Measurements from ENCODE around the gene TUBG2.
A peak's percentile ranks its signal among the peaks of the same experiment; 100 is the strongest.
"Not testable (repeated sequence)": the region's sequence is repeated elsewhere in the genome, so short reads cannot be mapped to it uniquely, and the experiment has no call there.

Gene TUBG2

GRCh38 chr17:42657824-42658588 is 1.1 kb upstream of the TUBG2 start:
- H3K9ac ChIP-seq (ENCODE audit: low read depth, low read length), result no peak overlapping the region
- no peaks in the 10 kb centered on the region for H3K9me3 ChIP-seq (ENCODE audit: control insufficient read depth, insufficient read depth, low read length)
- H3K4me1 ChIP-seq (ENCODE audit: control insufficient read depth, insufficient read depth, low read length), result peaks cover 10% of the 10 kb centered on the region
- no peak overlapping the region for H3K4me3 ChIP-seq (ENCODE audit: low read depth, low read length)
- H3K27me3 ChIP-seq (ENCODE audit: control insufficient read depth, insufficient read depth, low read length), result no peaks in the 10 kb centered on the region
- no peak overlapping the region for H3K27ac ChIP-seq (ENCODE audit: low read depth, low read length)
- H3K36me3 ChIP-seq (ENCODE audit: control insufficient read depth, insufficient read depth, low read length), result peaks cover 22% of the 10 kb centered on the region

DNA sequence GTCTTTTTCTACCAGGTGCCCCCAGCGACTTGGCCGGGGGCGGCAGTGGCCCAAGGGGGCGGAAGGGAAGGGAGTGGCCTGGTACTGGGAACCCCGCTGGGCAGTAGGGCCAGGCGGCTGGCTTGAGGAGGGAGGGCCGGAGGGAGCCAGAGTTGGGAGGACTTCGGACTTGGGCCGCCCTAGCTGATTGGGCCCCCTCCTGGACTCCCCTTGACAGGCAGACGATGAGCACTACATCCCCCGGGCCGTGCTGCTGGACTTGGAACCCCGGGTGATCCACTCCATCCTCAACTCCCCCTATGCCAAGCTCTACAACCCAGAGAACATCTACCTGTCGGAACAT is 819 bp downstream of the TUBG2 start:
- peak overlapping the region; percentile 71 for H3K4me3 ChIP-seq (ENCODE audit: low read depth, low read length)
- not testable (repeated sequence) for H3K4me1 ChIP-seq (ENCODE audit: control insufficient read depth, insufficient read depth, low read length); H3K27ac ChIP-seq (ENCODE audit: low read depth, low read length); H3K27me3 ChIP-seq (ENCODE audit: control insufficient read depth, insufficient read depth, low read length); H3K9ac ChIP-seq (ENCODE audit: low read depth, low read length); H3K9me3 ChIP-seq (ENCODE audit: control insufficient read depth, insufficient read depth, low read length)
- H3K36me3 ChIP-seq (ENCODE audit: control insufficient read depth, insufficient read depth, low read length), result peaks cover 33% of the 10 kb centered on the region

DNA sequence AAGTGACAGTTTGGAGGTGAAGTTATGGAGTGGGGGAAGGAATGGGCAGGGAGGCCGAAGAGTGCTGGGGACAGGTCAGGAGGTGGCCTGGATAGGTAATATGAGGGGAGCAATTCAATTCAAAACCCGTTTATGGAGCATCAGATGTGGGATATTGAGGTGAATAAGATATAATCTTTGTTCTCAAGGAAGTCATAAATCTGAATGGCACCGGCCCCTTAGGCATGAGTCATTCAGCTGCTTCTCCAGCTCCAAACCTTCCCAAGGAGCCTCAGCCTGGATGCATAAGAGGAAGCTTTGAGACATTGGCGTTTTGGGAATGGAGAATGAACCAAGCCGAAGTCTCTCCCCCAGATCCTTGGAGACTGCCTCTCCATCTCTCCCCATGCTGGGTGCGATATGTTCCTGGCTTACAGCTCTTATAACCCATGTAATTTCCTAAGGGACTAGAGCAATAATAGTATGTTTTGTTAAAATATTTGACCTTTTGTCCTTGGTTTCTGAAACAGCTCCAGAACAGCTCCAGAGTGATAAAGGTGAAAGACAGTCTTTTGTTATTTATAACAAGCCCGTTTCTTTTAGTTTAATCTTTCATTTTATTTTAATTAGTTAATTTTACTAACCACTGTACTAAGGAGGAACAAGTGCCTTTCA is 1.7 kb downstream of the TUBG2 start:
- peaks cover 39% of the 10 kb centered on the region for H3K36me3 ChIP-seq (ENCODE audit: control insufficient read depth, insufficient read depth, low read length)
- H3K9ac ChIP-seq (ENCODE audit: low read depth, low read length), result no peak overlapping the region
- H3K4me1 ChIP-seq (ENCODE audit: control insufficient read depth, insufficient read depth, low read length), result peaks cover 6% of the 10 kb centered on the region
- no peak overlapping the region for H3K27ac ChIP-seq (ENCODE audit: low read depth, low read length)
- no peak overlapping the region for H3K4me3 ChIP-seq (ENCODE audit: low read depth, low read length)
- H3K27me3 ChIP-seq (ENCODE audit: control insufficient read depth, insufficient read depth, low read length), result no peaks in the 10 kb centered on the region
- no peaks in the 10 kb centered on the region for H3K9me3 ChIP-seq (ENCODE audit: control insufficient read depth, insufficient read depth, low read length)

DNA sequence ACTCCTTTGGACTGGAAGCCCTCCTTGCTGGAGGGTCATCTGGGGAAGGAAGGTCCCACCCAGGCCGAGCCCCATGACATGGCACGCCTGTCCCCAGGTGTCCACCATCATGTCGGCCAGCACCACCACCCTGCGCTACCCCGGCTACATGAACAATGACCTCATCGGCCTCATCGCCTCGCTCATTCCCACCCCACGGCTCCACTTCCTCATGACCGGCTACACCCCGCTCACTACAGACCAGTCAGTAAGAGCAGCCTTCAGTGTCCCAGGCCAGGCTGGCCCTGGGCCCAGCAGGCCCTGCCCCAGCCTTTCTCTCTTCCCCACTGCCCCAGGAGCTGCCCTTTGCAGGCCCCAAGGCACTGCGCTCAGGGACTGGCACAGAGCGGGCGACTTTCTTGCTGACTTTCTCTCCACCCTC is 6.5 kb downstream of the TUBG2 start:
- peaks cover 71% of the 10 kb centered on the region for H3K36me3 ChIP-seq (ENCODE audit: control insufficient read depth, insufficient read depth, low read length)

DNA sequence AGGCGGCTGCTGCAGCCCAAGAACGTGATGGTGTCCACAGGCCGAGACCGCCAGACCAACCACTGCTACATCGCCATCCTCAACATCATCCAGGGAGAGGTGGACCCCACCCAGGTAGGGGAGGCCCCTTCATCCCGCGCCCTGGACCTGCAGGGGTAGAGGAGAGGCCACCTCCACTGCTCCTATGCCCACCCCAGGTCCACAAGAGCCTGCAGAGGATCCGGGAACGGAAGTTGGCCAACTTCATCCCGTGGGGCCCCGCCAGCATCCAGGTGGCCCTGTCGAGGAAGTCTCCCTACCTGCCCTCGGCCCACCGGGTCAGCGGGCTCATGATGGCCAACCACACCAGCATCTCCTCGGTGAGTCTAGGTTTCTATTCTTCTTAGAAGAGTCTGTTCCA is 7.0 kb downstream of the TUBG2 start:
- not testable (repeated sequence) for H3K4me1 ChIP-seq (ENCODE audit: control insufficient read depth, insufficient read depth, low read length); H3K9ac ChIP-seq (ENCODE audit: low read depth, low read length); H3K27me3 ChIP-seq (ENCODE audit: control insufficient read depth, insufficient read depth, low read length); H3K27ac ChIP-seq (ENCODE audit: low read depth, low read length); H3K9me3 ChIP-seq (ENCODE audit: control insufficient read depth, insufficient read depth, low read length); H3K4me3 ChIP-seq (ENCODE audit: low read depth, low read length)
- H3K36me3 ChIP-seq (ENCODE audit: control insufficient read depth, insufficient read depth, low read length), result peaks cover 66% of the 10 kb centered on the region

More for the DNA sequence above, 6.5 kb downstream of the TUBG2 start:
- Histone ChIP-seq H3K4me3 (ENCODE audit: low read depth, low read length) (no peak overlapping the region), H3K27ac (ENCODE audit: low read depth, low read length) (no peak overlapping the region), H3K4me1 (ENCODE audit: control insufficient read depth, insufficient read depth, low read length) (peaks cover 6% of the 10 kb centered on the region), H3K27me3 (ENCODE audit: control insufficient read depth, insufficient read depth, low read length) (no peaks in the 10 kb centered on the region), H3K9me3 (ENCODE audit: control insufficient read depth, insufficient read depth, low read length) (no peaks in the 10 kb centered on the region), H3K9ac (ENCODE audit: low read depth, low read length) (no peak overlapping the region)

- no peak overlapping the region for H3K27ac ChIP-seq (ENCODE audit: low read depth, low read length)
- peaks cover 55% of the 10 kb centered on the region for H3K36me3 ChIP-seq (ENCODE audit: control insufficient read depth, insufficient read depth, low read length)
Measured at GRCh38 chr17:42667088-42667951, 8.2 kb downstream of the TUBG2 start.

GRCh38 chr17:42669705-42669976 is 10.6 kb downstream of the TUBG2 start:
- peak overlapping the region; percentile 59 for H3K27ac ChIP-seq (ENCODE audit: low read depth, low read length)
- H3K9me3 ChIP-seq (ENCODE audit: control insufficient read depth, insufficient read depth, low read length), result no peaks in the 10 kb centered on the region
- peak overlapping the region; percentile 52 for H3K4me3 ChIP-seq (ENCODE audit: low read depth, low read length)
- peaks cover 38% of the 10 kb centered on the region for H3K27me3 ChIP-seq (ENCODE audit: control insufficient read depth, insufficient read depth, low read length)
- peaks cover 41% of the 10 kb centered on the region for H3K36me3 ChIP-seq (ENCODE audit: control insufficient read depth, insufficient read depth, low read length)
- 0 out of 2 replicates have a peak overlapping the region, but pooled peaks have one; percentile 10 for H3K9ac ChIP-seq (ENCODE audit: low read depth, low read length)
- H3K4me1 ChIP-seq (ENCODE audit: control insufficient read depth, insufficient read depth, low read length), result peaks cover 38% of the 10 kb centered on the region

More at GRCh38 chr17:42667088-42667951, 8.2 kb downstream of the TUBG2 start:
- Histone ChIP-seq H3K4me3 (ENCODE audit: low read depth, low read length) (no peak overlapping the region), H3K4me1 (ENCODE audit: control insufficient read depth, insufficient read depth, low read length) (peaks cover 18% of the 10 kb centered on the region), H3K9ac (ENCODE audit: low read depth, low read length) (no peak overlapping the region), H3K9me3 (ENCODE audit: control insufficient read depth, insufficient read depth, low read length) (no peaks in the 10 kb centered on the region), H3K27me3 (ENCODE audit: control insufficient read depth, insufficient read depth, low read length) (peaks cover 17% of the 10 kb centered on the region)

DNA sequence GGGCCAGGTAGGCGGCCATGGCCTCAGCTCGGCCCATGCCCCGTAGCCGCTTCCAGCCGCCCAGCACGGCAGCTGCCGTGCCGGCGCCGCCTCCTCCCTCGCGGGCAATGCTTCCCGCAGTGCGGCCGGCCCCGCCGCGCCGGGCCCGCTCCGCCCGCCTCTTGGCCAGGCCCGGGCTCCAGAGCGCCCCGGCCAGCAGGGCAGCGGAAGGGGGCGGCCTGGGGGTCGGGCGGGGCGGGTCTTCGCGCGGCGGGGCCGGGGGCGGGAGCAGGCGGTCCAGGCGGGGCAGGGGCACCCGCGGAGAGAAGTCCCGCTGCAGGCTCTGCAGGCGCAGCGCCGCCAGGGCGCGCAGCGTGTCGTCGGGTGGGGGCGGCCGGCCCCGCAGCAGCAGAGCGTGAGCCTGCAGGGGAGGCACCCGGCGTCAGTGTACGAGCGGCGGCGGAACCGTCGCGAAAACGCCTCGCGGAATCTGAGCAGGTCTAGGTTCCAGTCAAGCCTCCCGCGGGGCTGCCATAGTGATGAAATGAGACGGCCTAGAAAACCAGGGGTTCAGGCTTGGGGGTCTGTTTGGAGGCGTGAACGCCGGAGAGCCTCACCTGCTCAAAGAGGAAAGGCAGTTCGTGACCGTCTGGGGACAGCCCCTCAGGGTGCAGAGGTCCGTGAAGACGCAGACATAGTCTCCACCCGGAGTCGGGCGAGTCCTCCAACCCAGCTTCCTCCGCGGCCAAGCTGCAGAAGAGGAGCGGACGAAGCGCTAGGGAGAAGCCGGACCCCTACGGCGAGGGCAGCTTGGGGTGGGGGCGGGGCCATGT is 11.1 kb downstream of the TUBG2 start:
- H3K27ac ChIP-seq (ENCODE audit: low read depth, low read length), result peak overlapping the region; percentile 66
- peaks cover 42% of the 10 kb centered on the region for H3K4me1 ChIP-seq (ENCODE audit: control insufficient read depth, insufficient read depth, low read length)
- H3K9ac ChIP-seq (ENCODE audit: low read depth, low read length), result 0 out of 2 replicates have a peak overlapping the region, but pooled peaks have one; percentile 10
- H3K36me3 ChIP-seq (ENCODE audit: control insufficient read depth, insufficient read depth, low read length), result peaks cover 41% of the 10 kb centered on the region
- no peaks in the 10 kb centered on the region for H3K9me3 ChIP-seq (ENCODE audit: control insufficient read depth, insufficient read depth, low read length)
- peaks cover 42% of the 10 kb centered on the region for H3K27me3 ChIP-seq (ENCODE audit: control insufficient read depth, insufficient read depth, low read length)
- H3K4me3 ChIP-seq (ENCODE audit: low read depth, low read length), result peak overlapping the region; percentile 62

- Histone ChIP-seq H3K27me3 (ENCODE audit: control insufficient read depth, insufficient read depth, low read length) (peaks cover 50% of the 10 kb centered on the region), H3K27ac (ENCODE audit: low read depth, low read length) (no peak overlapping the region), H3K9ac (ENCODE audit: low read depth, low read length) (no peak overlapping the region), H3K4me1 (ENCODE audit: control insufficient read depth, insufficient read depth, low read length) (peaks cover 43% of the 10 kb centered on the region), H3K9me3 (ENCODE audit: control insufficient read depth, insufficient read depth, low read length) (no peaks in the 10 kb centered on the region), H3K4me3 (ENCODE audit: low read depth, low read length) (peak overlapping the region; percentile 62), H3K36me3 (ENCODE audit: control insufficient read depth, insufficient read depth, low read length) (peaks cover 33% of the 10 kb centered on the region)
Measured at GRCh38 chr17:42670789-42671657, 11.9 kb downstream of the TUBG2 start.

GRCh38 chr17:42672038-42672437 is 13.0 kb downstream of the TUBG2 start:
- H3K9ac ChIP-seq (ENCODE audit: low read depth, low read length), result no peak overlapping the region
- H3K27me3 ChIP-seq (ENCODE audit: control insufficient read depth, insufficient read depth, low read length), result peaks cover 52% of the 10 kb centered on the region
- peak overlapping the region; percentile 62 for H3K4me3 ChIP-seq (ENCODE audit: low read depth, low read length)
- H3K4me1 ChIP-seq (ENCODE audit: control insufficient read depth, insufficient read depth, low read length), result peaks cover 43% of the 10 kb centered on the region
- no peak overlapping the region for H3K27ac ChIP-seq (ENCODE audit: low read depth, low read length)
- peaks cover 23% of the 10 kb centered on the region for H3K36me3 ChIP-seq (ENCODE audit: control insufficient read depth, insufficient read depth, low read length)
- H3K9me3 ChIP-seq (ENCODE audit: control insufficient read depth, insufficient read depth, low read length), result no peaks in the 10 kb centered on the region
